HepG2 (cell line): ENCODE results near the gene TREH. TPM values are rescaled to one million over a fixed set of nuclear protein-coding genes. Genes with fewer than 3 reads are reported as not detected.
A peak's percentile ranks its signal among the peaks of the same experiment; 100 is the strongest.

Experiments used
- ARID2 ChIP-seq: sonication (generic); formaldehyde crosslinking; IDR thresholded peaks from 2 replicates; pipeline ENCODE4 v1.8.1; 2022; ENCODE audit warnings: mild to moderate bottlenecking, missing genetic modification reagents, borderline replicate concordance
- GTF2F1 ChIP-seq: fragments of 150-350 bp; IDR thresholded peaks from 2 replicates; pipeline ENCODE4 v1.6.1; 2014; ENCODE audit warnings: low read length
- HMG20A ChIP-seq: IDR thresholded peaks from 2 replicates; pipeline ENCODE4 v1.6.1; 2016; ENCODE audit warnings: borderline replicate concordance
- NAIF1 ChIP-seq: sonication (generic); formaldehyde crosslinking; IDR thresholded peaks from 2 replicates; pipeline ENCODE4 v1.5.0; 2020; ENCODE audit warnings: mild to moderate bottlenecking, missing genetic modification reagents, borderline replicate concordance
- NBN ChIP-seq: fragments of 450-650 bp; conservative IDR thresholded peaks from 2 replicates; pipeline ENCODE4 v1.6.1; 2017
- NCOA1 ChIP-seq: sonication (generic); formaldehyde crosslinking; IDR thresholded peaks from 2 replicates; pipeline ENCODE4 v1.9.0; 2021; ENCODE audit warnings: missing genetic modification reagents
- SMYD3 ChIP-seq: sonication (generic); formaldehyde crosslinking; IDR thresholded peaks from 2 replicates; pipeline ENCODE4 v1.8.1; 2023; ENCODE audit warnings: mild to moderate bottlenecking, missing genetic modification reagents
- THAP8 ChIP-seq: sonication (generic); formaldehyde crosslinking; IDR thresholded peaks from 2 replicates; pipeline ENCODE4 v1.5.1; 2020; ENCODE audit warnings: missing genetic modification reagents, mild to moderate bottlenecking, borderline replicate concordance
- ZBTB40 ChIP-seq, 2 experiments: fragments of 450-650 bp in 1 of 2; sonication (generic) in 1 of 2; formaldehyde crosslinking in 1 of 2; IDR thresholded peaks; 2 replicates each; pipeline versions ENCODE4 v1.6.1 to v1.8.0; 2016 to 2022; ENCODE audit warnings: antibody characterized with exemption in 1 of 2, mild to moderate bottlenecking in 1 of 2, missing genetic modification reagents in 1 of 2
- ZFX ChIP-seq: sonication (generic); formaldehyde crosslinking; IDR thresholded peaks from 2 replicates; pipeline ENCODE4 v1.4.0; 2020; ENCODE audit warnings: mild to moderate bottlenecking, low read depth, missing genetic modification reagents, moderate library complexity
- ZNF224 ChIP-seq: sonication (generic); formaldehyde crosslinking; IDR thresholded peaks from 2 replicates; pipeline ENCODE4 v1.5.0; 2020; ENCODE audit warnings: mild to moderate bottlenecking, missing genetic modification reagents
- ZNF274 ChIP-seq: sonication (generic); formaldehyde crosslinking; IDR thresholded peaks from 2 replicates; pipeline ENCODE4 v1.5.1; 2020; ENCODE audit warnings: mild to moderate bottlenecking, missing genetic modification reagents
- ZNF343 ChIP-seq: sonication (generic); formaldehyde crosslinking; IDR thresholded peaks from 2 replicates; pipeline ENCODE4 v1.4.0; 2020; ENCODE audit warnings: mild to moderate bottlenecking, missing genetic modification reagents
- ZNF441 ChIP-seq: sonication (generic); formaldehyde crosslinking; IDR thresholded peaks from 2 replicates; pipeline ENCODE4 v1.7.0; 2021; ENCODE audit warnings: missing genetic modification reagents, borderline replicate concordance
- ZNF652 ChIP-seq: IDR thresholded peaks from 2 replicates; pipeline ENCODE4 v1.6.1; 2016; ENCODE audit warnings: low read depth, borderline replicate concordance
- ZNF678 ChIP-seq: sonication (generic); formaldehyde crosslinking; IDR thresholded peaks from 2 replicates; pipeline ENCODE4 v1.4.0; 2020; ENCODE audit warnings: mild to moderate bottlenecking, missing genetic modification reagents
- ZNF773 ChIP-seq: sonication (generic); formaldehyde crosslinking; IDR thresholded peaks from 2 replicates; pipeline ENCODE4 v1.4.0; 2020; ENCODE audit warnings: missing genetic modification reagents, borderline replicate concordance
- polyA plus RNA-seq, 8 experiments: library from polyadenylated mRNA; depleted of rRNA in 3 of 8; stranded (reverse) in 7 of 8; unstranded in 1 of 8; fragments of >200 nt; fragmentation: Illumina TruSeq in 4 of 8; extraction: Trizol in 4 of 8; gene quantifications; 2 replicates each; pipeline versions ENCODE4 v1.2.1 to v1.2.3, GENCODE V29; 2011 to 2016; ENCODE audit warnings: low read depth in 4 of 8, missing spikeins in 1 of 8, mixed read lengths in 1 of 8; ENCODE audit not compliant: insufficient read depth in 1 of 8
- total RNA-seq, 5 experiments: library from RNA; depleted of rRNA; stranded (reverse); fragments of >200 nt; fragmentation: Illumina TruSeq; extraction: Trizol; gene quantifications; 2 replicates each; pipeline ENCODE4 v1.2.3, GENCODE V29; 2016; ENCODE audit warnings: low read depth in 1 of 5
- TF ChIP-seq, protein P1 (sequence below): sonication (generic); formaldehyde crosslinking; IDR thresholded peaks from 2 replicates; pipeline ENCODE4 v1.4.0; 2020; ENCODE audit warnings: mild to moderate bottlenecking, missing genetic modification reagents

The TREH gene
- total and polyA plus RNA-seq, 2 of the 13 experiments (the other 11 are each of a cell fraction or from before 2014, with no cell fraction given): 0.53 to 0.86 TPM

DNA sequence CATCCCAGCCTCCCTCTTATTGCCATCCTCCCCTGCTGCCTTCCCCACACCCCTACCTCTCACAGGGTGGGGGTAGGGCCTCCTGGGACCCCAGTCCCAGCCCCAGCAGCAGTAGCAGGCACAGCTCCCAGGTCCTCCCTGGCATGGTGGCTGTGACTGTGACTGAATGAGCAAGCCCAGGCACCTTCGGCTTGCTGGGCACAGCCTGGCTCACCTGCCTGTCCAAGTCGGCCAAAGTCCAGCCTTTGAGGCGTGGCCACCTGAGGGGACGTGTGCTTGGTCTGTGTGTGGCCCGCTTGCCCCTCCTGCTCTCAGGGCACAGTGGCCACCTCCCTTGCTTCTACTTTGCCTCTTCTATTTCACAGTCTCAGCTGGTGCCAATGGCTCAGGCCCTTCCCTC is at the start of gene TREH (continued):
- TF ChIP-seq ZBTB40 (IDR thresholded peaks at IDR 0.05) (no peak), ZBTB40 (CRISPR knock-in tag; IDR thresholded peaks at IDR 0.05) (no peak), NCOA1 (CRISPR knock-in tag) (no peak), ZFX (CRISPR knock-in tag) (peak; percentile 44), HMG20A (CRISPR knock-in tag) (no peak), NAIF1 (CRISPR knock-in tag) (no peak), ARID2 (CRISPR knock-in tag) (no peak), NBN (no peak), SMYD3 (CRISPR knock-in tag) (no peak), ZNF274 (CRISPR knock-in tag) (0 out of 2 replicates have a peak, but pooled peaks have one; percentile 26), ZNF343 (CRISPR knock-in tag) (no peak), ZNF652 (no peak), THAP8 (CRISPR knock-in tag) (no peak), ZNF678 (CRISPR knock-in tag) (no peak), ZNF224 (CRISPR knock-in tag) (no peak), GTF2F1 (no peak), ZNF773 (CRISPR knock-in tag) (no peak), ZNF441 (CRISPR knock-in tag) (no peak)
- TF ChIP-seq, protein P1, sequence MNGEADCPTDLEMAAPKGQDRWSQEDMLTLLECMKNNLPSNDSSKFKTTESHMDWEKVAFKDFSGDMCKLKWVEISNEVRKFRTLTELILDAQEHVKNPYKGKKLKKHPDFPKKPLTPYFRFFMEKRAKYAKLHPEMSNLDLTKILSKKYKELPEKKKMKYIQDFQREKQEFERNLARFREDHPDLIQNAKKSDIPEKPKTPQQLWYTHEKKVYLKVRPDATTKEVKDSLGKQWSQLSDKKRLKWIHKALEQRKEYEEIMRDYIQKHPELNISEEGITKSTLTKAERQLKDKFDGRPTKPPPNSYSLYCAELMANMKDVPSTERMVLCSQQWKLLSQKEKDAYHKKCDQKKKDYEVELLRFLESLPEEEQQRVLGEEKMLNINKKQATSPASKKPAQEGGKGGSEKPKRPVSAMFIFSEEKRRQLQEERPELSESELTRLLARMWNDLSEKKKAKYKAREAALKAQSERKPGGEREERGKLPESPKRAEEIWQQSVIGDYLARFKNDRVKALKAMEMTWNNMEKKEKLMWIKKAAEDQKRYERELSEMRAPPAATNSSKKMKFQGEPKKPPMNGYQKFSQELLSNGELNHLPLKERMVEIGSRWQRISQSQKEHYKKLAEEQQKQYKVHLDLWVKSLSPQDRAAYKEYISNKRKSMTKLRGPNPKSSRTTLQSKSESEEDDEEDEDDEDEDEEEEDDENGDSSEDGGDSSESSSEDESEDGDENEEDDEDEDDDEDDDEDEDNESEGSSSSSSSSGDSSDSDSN (CRISPR knock-in tag): no peak
